ENCODE measurements around the gene TIMM17B.

Gene TIMM17B

DNA sequence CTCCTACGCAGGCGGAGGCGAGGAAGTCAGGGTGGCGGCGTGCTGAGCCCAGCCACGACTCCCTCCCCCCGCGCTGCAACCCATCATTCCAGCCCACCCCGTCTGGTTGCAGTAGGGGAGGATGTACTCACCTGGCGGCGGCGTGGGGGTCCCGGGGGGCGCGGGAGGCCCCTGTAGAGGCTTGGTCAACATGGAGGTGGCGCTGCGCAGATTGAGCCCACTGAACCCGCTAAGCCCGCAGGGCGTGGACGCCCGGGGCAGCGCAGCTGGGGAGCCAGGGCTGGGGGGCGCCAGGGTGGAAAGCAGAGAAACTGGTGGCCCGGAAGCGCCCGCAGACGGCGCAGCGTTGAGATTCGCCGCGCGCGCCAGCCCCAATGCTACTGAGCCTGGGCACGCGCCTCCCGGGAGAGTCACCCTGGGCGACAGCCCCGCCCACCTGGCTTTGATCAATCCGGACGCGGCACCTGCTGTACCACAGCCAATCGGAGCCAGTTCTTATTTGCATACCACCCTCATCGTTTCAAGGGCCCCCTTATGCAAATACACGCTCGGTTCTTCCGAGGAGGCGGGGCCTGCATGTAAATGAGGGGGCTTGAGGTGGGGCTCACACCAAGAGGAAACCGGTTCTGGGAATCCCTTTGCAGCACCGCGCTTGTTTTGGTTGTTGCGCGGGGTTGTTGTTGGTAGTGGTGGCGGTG, 21.2 kb upstream of the TIMM17B start, which contains the start of gene PIM2:
Gene PIM2 (minus strand): TSS at position 382 of the 698 bp plus-strand sequence. CDS start 190 bp downstream, at position 192.
- FAIRE-seq = peak; percentile 94
- DNase-seq (ENCODE audit: low spot score) = peak; percentile 85

GRCh38 chrX:48918301-48918642, 20.7 kb upstream of the TIMM17B start:
- DNase-seq (ENCODE audit: low spot score) (no peak), FAIRE-seq (no peak)

- FAIRE-seq = peak; percentile 89
- DNase-seq (ENCODE audit: low spot score) = peak; percentile 89
Measured at GRCh38 chrX:48917139-48918001, 19.8 kb upstream of the TIMM17B start.

GRCh38 chrX:48914593-48915493, 17.3 kb upstream of the TIMM17B start:
- FAIRE-seq (no peak), DNase-seq (ENCODE audit: low spot score) (no peak)

DNA sequence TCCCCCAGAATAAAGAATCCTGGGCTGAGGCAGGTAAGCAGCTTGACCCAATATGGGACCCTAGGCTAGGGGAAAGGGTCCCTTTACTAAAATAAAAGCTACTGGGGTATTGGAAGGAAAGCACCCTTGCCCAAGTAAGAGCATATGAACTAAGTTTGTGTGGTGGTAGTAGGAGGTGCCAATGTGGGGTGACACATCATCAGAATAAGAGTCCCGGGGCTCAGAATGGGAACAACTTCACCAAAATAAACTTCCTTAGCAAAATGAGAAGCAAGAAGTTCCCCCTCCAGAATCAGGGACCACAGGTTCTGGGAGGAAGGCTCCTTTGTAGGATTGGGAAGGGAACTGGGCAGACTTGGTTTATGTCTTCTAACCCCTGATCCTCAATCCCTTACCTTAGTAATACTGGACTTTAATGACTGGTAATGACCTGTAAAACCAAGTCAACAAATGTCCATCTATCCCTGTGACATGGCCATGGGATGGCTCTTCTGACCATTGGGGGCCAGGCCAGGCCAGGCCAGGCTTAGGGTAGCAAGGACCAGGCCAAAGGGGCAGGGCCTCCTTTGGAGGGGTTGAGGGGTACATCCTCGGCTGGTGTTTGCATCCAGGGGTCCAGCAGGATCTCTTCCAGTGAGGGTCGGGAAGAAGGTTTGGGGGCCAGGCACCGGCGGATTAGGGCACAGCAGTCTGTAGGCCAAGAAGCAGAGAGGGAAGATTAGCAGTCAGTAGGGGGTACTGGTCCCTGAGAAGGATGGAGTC, 16.2 kb upstream of the TIMM17B start:
- DNase-seq (ENCODE audit: low spot score) = no peak
- FAIRE-seq = no peak

DNA sequence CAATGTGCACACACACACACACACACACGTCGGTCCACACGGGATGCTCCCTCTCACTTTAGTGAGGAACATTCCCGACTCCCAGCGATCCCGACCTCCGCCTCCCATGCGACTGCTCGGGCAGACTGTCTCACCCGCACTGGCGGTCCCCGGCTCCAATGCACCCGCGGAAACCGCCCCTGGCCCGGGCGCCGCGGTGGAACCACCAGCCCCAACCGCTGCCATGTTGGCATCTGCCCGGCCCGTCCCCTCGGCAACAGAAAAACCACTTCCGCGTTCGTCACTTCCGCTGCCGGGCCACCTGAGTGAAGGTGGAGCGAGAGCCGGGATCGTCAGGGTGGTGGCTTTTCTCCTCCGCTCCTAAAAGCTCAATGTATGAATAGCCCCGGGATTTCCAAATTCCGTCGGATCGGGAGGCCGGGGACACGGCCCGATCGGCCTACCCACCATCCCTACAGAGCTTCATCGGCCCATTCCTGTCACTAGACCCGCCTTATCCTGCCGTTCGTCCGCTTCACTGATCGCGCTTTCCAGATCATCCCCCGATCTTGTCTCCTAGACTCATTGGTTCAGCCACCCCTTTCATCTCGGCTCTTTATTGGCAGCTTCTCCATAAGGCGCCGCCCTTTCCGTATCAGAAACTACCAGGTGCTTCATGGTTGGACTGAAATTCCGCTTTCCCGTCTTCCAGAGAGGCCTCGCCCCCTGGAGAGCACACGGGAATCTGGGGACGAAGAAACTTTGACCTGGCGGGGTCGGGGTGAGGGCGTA, 14.0 kb upstream of the TIMM17B start, which contains the start of gene SLC35A2:
Gene SLC35A2 (minus strand): TSS at position 235 of the 771 bp plus-strand sequence. CDS start 10 bp downstream, at position 225.
- FAIRE-seq = peak; percentile 84
- peak; percentile 71 for DNase-seq (ENCODE audit: low spot score)

DNA sequence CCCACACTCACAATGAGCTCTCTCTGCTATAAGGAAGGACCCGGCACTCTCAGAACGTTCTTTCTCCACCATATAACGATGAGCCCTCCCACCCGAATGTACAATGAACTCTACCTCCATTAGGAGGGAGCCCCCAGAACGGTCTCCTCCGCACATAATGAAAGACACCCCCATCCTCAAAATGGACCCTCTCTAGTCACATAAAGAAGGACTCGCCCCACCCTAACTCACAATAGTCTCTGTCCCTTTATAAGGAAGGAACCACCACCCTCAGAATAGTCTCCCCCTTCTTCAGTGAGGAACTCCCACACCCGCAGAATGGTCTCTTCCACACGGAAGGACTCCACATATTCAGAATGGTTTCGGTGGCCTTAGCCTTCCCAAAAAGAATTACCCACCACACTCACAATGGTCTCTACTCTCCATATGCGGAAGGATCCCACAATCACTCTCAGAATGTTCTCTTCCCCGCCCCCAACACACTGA, 13.4 kb upstream of the TIMM17B start:
- no peak for FAIRE-seq
- DNase-seq (ENCODE audit: low spot score) = no peak

GRCh38 chrX:48909703-48910294, 12.2 kb upstream of the TIMM17B start:
- FAIRE-seq (no peak), DNase-seq (ENCODE audit: low spot score) (no peak)

DNA sequence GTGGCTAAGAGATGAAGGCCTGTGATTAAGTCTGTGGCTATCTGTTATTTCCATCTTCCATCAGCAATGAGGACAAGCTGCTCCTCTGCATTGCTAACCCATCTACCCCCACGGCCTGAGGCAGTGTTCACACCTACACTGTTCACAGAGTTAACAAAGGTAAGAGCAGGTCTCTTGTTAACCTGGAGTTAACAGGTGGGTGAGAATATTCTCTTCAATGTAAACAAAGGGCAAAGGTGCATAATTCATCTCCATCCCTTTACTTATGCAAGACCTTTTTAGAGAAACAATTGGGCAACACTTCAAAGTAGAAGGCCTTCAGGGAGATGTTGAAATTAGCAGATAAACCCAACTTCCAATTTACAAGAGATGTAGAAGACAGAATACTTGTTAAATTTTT, 11.0 kb upstream of the TIMM17B start:
- DNase-seq (ENCODE audit: low spot score) (no peak), FAIRE-seq (no peak)

DNA sequence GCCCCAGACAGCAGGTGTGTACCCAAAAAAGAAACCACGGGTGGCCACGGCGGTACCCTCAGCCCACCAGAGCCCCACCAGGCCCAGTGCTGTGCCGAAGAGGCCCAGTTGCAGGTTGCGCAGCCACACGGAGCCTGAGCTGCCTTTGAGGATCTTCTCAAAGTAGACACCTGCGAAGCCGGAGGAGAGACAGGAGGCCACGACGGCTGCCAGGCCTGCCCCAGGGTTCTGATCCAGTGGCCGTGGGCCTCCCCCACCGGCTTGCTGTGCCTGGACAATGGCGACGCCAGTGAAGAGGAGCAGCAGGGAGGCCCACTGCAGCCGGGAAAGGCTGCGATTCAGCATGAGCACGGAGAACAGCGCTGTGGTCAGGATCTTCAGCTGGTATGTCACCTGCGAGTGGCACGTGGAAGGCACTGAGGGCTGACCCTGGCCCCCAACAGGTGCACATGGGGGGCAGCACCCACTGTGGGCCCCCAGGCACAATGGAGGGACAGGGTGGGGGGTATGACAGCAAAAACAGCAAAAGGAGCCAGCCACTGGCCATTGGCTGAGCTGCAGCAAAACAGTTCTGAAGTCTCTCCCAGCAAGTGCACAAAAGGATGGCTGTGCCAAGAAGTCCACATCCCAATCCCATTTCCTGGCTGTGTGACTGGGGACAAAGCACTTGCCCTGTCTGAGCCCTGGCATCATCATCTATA, 7.7 kb upstream of the TIMM17B start:
- FAIRE-seq (no peak), DNase-seq (ENCODE audit: low spot score) (no peak)

DNA sequence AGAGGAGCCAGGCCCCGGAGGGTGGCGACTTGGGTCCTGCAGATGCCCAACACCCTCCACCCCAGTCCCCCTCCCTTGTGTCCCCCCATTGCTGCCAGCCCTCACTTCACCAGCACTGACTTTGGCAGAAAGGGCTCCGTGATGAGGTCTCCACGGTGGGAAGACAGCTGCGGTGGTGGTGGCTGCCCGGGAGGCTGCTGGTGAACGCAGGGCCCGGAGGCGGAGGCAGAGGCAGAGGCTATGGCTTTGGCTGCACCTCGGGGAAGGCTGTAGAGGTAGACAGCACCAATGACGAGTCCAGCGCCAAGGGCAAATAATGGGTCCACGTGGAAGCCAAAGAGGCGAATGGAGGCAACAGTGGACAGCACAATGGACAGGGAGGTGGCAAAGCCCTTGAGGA, 7.1 kb upstream of the TIMM17B start:
- no peak for DNase-seq (ENCODE audit: low spot score)

DNA sequence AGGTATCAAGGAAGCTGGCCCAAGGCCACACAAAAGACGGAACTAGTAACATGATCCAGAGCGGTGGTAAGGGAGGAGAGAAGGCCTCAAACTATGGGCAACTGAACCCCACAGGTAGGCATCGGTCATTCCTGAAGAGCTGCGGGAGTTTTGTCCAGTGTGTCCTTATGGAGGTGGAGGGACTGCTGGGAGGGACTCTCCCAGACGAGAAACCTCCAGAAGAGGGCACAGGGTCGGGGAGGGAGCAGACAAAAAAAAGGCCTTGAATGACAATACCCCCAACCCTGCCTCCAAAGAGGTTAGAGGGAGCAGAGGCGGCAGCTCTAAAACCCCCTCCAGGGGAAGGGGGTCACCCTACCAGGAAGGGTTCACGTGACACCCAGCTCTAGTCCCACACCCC, 6.6 kb upstream of the TIMM17B start:
- no peak for FAIRE-seq
- DNase-seq (ENCODE audit: low spot score) = no peak

More for the DNA sequence above, 7.1 kb upstream of the TIMM17B start:
- no peak for FAIRE-seq

DNA sequence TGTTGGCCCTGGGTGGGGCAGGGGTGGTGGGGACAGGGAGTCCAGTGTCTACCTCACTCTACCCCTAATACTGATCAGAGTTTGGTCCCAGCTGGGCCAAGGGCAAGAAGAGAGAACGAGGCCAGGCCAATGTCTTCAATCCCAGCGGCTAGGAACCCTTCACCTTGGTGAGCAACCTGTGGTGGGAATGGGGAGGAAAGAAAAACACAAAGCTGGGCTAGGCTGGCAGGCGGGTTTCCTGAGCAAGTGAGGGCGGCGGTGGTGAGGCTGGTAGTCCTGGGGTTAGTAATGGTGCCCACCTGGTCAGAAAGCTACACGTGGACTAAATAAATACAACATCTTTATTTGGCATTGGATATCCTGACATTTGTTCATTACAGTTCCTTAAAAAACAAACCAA, 5.7 kb upstream of the TIMM17B start:
- DNase-seq (ENCODE audit: low spot score) (no peak), FAIRE-seq (no peak)

GRCh38 chrX:48902776-48903175, 5.2 kb upstream of the TIMM17B start:
- DNase-seq (ENCODE audit: low spot score) = no peak
- FAIRE-seq = no peak

GRCh38 chrX:48902135-48902534, 4.6 kb upstream of the TIMM17B start:
- FAIRE-seq (no peak), DNase-seq (ENCODE audit: low spot score) (no peak)

DNA sequence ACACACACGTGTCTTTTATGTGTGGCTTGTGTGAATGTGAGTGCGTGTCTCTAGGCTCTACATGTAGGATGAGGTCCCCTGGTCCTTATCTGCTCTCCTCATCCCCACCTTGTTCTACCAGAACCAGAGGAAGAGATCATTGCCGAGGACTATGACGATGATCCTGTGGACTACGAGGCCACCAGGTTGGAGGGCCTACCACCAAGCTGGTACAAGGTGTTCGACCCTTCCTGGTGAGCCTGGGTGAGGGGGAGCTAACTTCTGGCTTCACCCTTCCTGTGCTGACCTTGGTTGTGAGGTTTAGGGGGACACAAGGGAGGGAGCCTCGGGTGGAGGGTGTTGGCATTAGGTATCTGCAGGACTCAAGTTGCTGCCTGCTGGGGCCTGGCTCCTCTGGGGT, 3.5 kb upstream of the TIMM17B start:
- FAIRE-seq (no peak), DNase-seq (ENCODE audit: low spot score) (no peak)

DNA sequence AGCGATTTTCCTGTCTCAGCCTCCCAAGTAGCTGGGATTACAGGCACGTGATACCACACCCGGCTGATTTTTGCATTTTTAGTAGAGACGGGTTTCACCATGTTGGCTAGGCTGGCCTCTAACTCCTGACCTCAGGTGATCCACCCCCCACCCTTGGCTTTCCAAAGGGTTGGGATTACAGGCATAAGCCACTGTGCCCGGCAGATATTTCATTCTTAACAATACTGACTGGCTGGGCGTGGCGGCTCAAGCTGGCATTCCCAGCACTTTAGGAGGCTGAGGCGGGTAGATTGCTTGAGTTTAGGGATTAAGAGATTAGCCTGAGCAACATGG, 1.5 kb upstream of the TIMM17B start:
- DNase-seq (ENCODE audit: low spot score) (no peak), FAIRE-seq (no peak)

- peak; percentile 60 for DNase-seq (ENCODE audit: low spot score)
- peak; percentile 48 for FAIRE-seq
Measured at GRCh38 chrX:48897157-48897624, 377 bp downstream of the TIMM17B start.

DNA sequence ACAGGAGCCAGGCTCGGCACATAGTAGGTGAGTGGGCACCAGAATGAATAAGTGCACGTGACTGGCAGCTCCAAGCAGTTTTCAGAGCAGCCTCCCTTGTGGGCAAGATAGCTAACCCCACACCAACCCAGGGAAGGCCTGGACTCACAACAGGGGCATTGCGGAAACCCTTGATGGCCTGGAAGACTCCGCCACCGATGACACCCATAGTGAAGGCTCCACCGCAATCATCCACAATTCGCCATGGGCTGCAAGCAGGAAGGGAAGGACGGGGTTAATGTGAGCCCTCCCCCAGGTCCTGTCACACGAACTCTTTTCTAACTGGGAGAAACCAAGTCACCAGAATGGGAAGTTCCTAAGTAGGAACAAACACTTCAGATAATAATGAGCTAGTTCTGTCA, 957 bp downstream of the TIMM17B start:
- FAIRE-seq (no peak), DNase-seq (ENCODE audit: low spot score) (no peak)
